ENCODE data around the gene CCL22.

Gene CCL22

GRCh38 chr16:57357330-57358085 is 1.1 kb upstream of the CCL22 start:
- DNase-seq (ENCODE audit: extremely low read depth, low read depth): no peak

GRCh38 chr16:57358086-57358420 is 530 bp upstream of the CCL22 start:
- TF ChIP-seq CTCF (IDR thresholded peaks at IDR 0.05; ENCODE audit: low read depth, low read length): no peak
- no peak for DNase-seq (ENCODE audit: extremely low read depth, low read depth)

More at GRCh38 chr16:57357330-57358085, 1.1 kb upstream of the CCL22 start:
- no peak for TF ChIP-seq CTCF (IDR thresholded peaks at IDR 0.05; ENCODE audit: low read depth, low read length)

- TF ChIP-seq CTCF (IDR thresholded peaks at IDR 0.05; ENCODE audit: low read depth, low read length): no peak
- no peak for DNase-seq (ENCODE audit: extremely low read depth, low read depth)
Observed at GRCh38 chr16:57360321-57360935, 1.8 kb downstream of the CCL22 start.

GRCh38 chr16:57361404-57361803 is 2.8 kb downstream of the CCL22 start:
- no peak for DNase-seq (ENCODE audit: extremely low read depth, low read depth)
- TF ChIP-seq CTCF (IDR thresholded peaks at IDR 0.05; ENCODE audit: low read depth, low read length): no peak

GRCh38 chr16:57364143-57364542 is 5.6 kb downstream of the CCL22 start:
- no peak for TF ChIP-seq CTCF (IDR thresholded peaks at IDR 0.05; ENCODE audit: low read depth, low read length)
- no peak for DNase-seq (ENCODE audit: extremely low read depth, low read depth)

GRCh38 chr16:57366544-57367040 is 8.0 kb downstream of the CCL22 start:
- no peak for DNase-seq (ENCODE audit: extremely low read depth, low read depth)
- TF ChIP-seq CTCF (IDR thresholded peaks at IDR 0.05; ENCODE audit: low read depth, low read length): no peak

- no peak for TF ChIP-seq CTCF (IDR thresholded peaks at IDR 0.05; ENCODE audit: low read depth, low read length)
- DNase-seq (ENCODE audit: extremely low read depth, low read depth): no peak
Observed at GRCh38 chr16:57367116-57367752, 8.7 kb downstream of the CCL22 start.

Data from AG09319 (cell line).